RWPE1 (cell line): ENCODE measurements around the gene MYMK.

Source experiments
- CTCF ChIA-PET: fragments of 350-600 bp; sonication (Branson Sonifier 250); formaldehyde crosslinking; extraction: SDS; loops from one replicate; lab custom pipeline; 2021; lab: Yijun Ruan, JAX
- POLR2A ChIA-PET: fragments of 400-600 bp; formaldehyde crosslinking; extraction: SDS; loops from one replicate; lab custom pipeline; 2020; ENCODE audit warnings: antibody characterized with exemption; ENCODE audit not compliant: low non-redundant PET; lab: Yijun Ruan, JAX
- DNase-seq: peaks from one replicate; pipeline ENCODE4 v3.0.0; 2012; ENCODE audit warnings: low spot score
- H3K27ac ChIP-seq: fragments of 450-650 bp; 2 replicates; pipeline ENCODE4 v1.5.1; 2017
- CTCF ChIP-seq: fragments of 450-650 bp; conservative IDR thresholded peaks from 2 replicates; pipeline ENCODE4 v1.5.1; 2017; ENCODE audit warnings: low read depth, mild to moderate bottlenecking

Gene MYMK

GRCh38 chr9:133493845-133494540 is 30.8 kb downstream of the MYMK start:
- no peak for DNase-seq
- no peak for TF ChIP-seq CTCF
- ChIA-PET POLR2A (no interaction called here), CTCF (interaction anchor here (0.7 to 1.0 kb wide), 2 partner anchors 12 to 30 kb away, joined by 3 read pairs; no protein-coding TSS in a partner anchor)
- H3K27ac ChIP-seq = peak overlapping the region; percentile 92; the same call in 1 of the 2 replicates

- DNase-seq = no peak
- ChIA-PET POLR2A (no interaction called here), CTCF (interaction anchor here (0.7 to 1.0 kb wide), 2 partner anchors 12 to 30 kb away, joined by 3 read pairs; no protein-coding TSS in a partner anchor)
- peak overlapping the region; percentile 92 for H3K27ac ChIP-seq
- TF ChIP-seq CTCF = no peak
Measured at GRCh38 chr9:133493428-133493827, 31.3 kb downstream of the MYMK start.

- no peak for TF ChIP-seq CTCF
- peak overlapping the region; percentile 92 for H3K27ac ChIP-seq
- CTCF ChIA-PET = interaction anchor here (0.7 to 1.4 kb wide), 3 partner anchors 17 to 306 kb away, joined by 3 to 4 read pairs (median 3); no protein-coding TSS in a partner anchor
- peak; percentile 45 for DNase-seq
- POLR2A ChIA-PET = no interaction called here
Measured at GRCh38 chr9:133492061-133493021, 32.4 kb downstream of the MYMK start.

GRCh38 chr9:133491656-133491925 is 33.2 kb downstream of the MYMK start:
- peak overlapping the region; percentile 92 for H3K27ac ChIP-seq
- CTCF ChIA-PET = interaction anchor here (0.7 to 1.5 kb wide), 4 partner anchors 18 to 306 kb away, joined by 3 to 4 read pairs (median 4); no protein-coding TSS in a partner anchor
- TF ChIP-seq CTCF = no peak
- POLR2A ChIA-PET = no interaction called here
- no peak for DNase-seq

- ChIA-PET CTCF (interaction anchor here (0.6 to 1.5 kb wide), 5 partner anchors 93 to 305 kb away, joined by 3 to 5 read pairs (median 4); no protein-coding TSS in a partner anchor), POLR2A (no interaction called here)
- no peak for TF ChIP-seq CTCF
- peak overlapping the region; percentile 92 for H3K27ac ChIP-seq
- no peak for DNase-seq
Measured at GRCh38 chr9:133490865-133491655, 33.7 kb downstream of the MYMK start.
